ENCODE measurements around the gene INCENP. TPM values are rescaled to one million over a fixed set of nuclear protein-coding genes. Genes with fewer than 3 reads are reported as not detected.

INCENP gene
- total and polyA plus RNA-seq, 2 of the 13 experiments (the other 11 are each of a cell fraction or from before 2014, with no cell fraction given), result 14.1 to 37.3 TPM

- FAIRE-seq, result no peak
- no peak for DNase-seq (ENCODE audit: low spot score)
- H3K9ac ChIP-seq (ENCODE audit: insufficient read depth, low read depth, low read length), result no peak overlapping the region
- no peaks in the 10 kb centered on the region for H3K79me2 ChIP-seq (ENCODE audit: insufficient read depth, low read length)
- ChIA-PET CTCF (ENCODE audit: low intra/inter-chr PET ratio, low total read pairs) (no interaction called here), POLR2A (no interaction called here)
- intact Hi-C loops (cut with micrococcal nuclease; ENCODE audit: unreplicated experiment) (no loop called here), in situ Hi-C loops (cut with HindIII; ENCODE audit: extremely low pct_ligation_motif_present, low pct_unique_long_range_greater_than_20kb) (no loop called here)
- H3K4me1 ChIP-seq (ENCODE audit: insufficient read depth, low read length), result no peaks in the 10 kb centered on the region
- H3K27ac ChIP-seq (ENCODE audit: extremely low read length, insufficient read depth, low read length), result no peak overlapping the region
- H3K9me3 ChIP-seq (ENCODE audit: low read length), result no peaks in the 10 kb centered on the region
- H3K27me3 ChIP-seq (ENCODE audit: control insufficient read depth in 1 of 2, insufficient read depth in 2 of 2, low read length in 2 of 2), result no peaks in the 10 kb centered on the region; a peak in 1 of 5 replicates
- H3K36me3 ChIP-seq (replicated peaks in 1 of 2; ENCODE audit: control insufficient read depth in 1 of 2, insufficient read depth in 2 of 2, low read length in 2 of 2), result peaks cover 28 to 43% of the 10 kb centered on the region in 2 experiments
- TF ChIP-seq RBM39 (IDR thresholded peaks at IDR 0.05; ENCODE audit: low read depth, low read length, poor library complexity, severe bottlenecking), result no peak
- no peak for TF ChIP-seq ZNF256 (CRISPR knock-in tag; conservative IDR thresholded peaks at IDR 0.05)
- TF ChIP-seq MIER2 (CRISPR knock-in tag; IDR thresholded peaks at IDR 0.05), result no peak
- no peak for TF ChIP-seq GLI4 (CRISPR knock-in tag; IDR thresholded peaks at IDR 0.05; ENCODE audit: borderline replicate concordance)
- no peak for TF ChIP-seq ZNF574 (CRISPR knock-in tag; IDR thresholded peaks at IDR 0.05)
- no peak overlapping the region for H2AFZ ChIP-seq (ENCODE audit: low read length)
- TSS peak; percentile 56 for BruUV-seq (replicated peaks)
- H3K4me3 ChIP-seq (replicated peaks in 1 of 3; ENCODE audit: insufficient read depth in 1 of 3, low read depth in 2 of 3, low read length in 3 of 3), result no peak overlapping the region
- ATAC-seq, result no peak
- H3K4me2 ChIP-seq (ENCODE audit: low read depth, low read length), result no peak overlapping the region
- WGBS (ENCODE audit: low lambda C conversion rate), result over 99% methylated on average over 8 of the region's 14 CpGs
- H4K20me1 ChIP-seq (ENCODE audit: insufficient read depth, low read length), result no peaks in the 10 kb centered on the region
These were observed 28.7 kb downstream of the INCENP start for GRCh38 chr11:62152245-62153086.

All from HepG2 (cell line).